ENCODE measurements around the gene PIGK.

Gene PIGK

DNA sequence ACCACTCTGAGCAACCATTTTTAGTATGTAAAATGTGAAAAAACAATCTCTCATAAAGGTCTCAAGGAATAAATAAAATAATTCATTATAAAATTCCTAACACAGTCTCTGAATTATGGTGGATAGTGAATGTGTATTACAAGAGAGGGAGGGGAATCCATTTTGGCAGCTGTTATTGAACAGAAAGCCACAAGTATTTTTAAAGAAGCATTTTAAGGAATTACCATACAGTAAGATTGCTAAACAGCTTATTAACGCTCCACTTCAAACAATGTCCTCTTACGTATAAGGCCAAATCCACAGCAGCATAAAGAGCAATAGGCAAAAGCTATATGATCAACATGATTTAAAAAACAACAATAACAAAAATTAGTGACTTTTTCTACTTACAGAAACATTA lies 18.4 kb downstream of the PIGK start:
- Histone ChIP-seq H3K9me3 (ENCODE audit: insufficient read depth, low read length) (no peaks in the 10 kb centered on the region), H3K9ac (ENCODE audit: low read length) (no peak overlapping the region), H2AFZ (ENCODE audit: low read depth, low read length) (no peak overlapping the region), H3K4me2 (ENCODE audit: low read length) (no peak overlapping the region), H3K79me2 (ENCODE audit: low read length) (no peaks in the 10 kb centered on the region), H3K4me1 (ENCODE audit: low read length) (no peaks in the 10 kb centered on the region), H3K4me3 (ENCODE audit: low read length) (no peak overlapping the region), H3K36me3 (replicated peaks; ENCODE audit: low read depth, low read length) (no peaks in the 10 kb centered on the region), H3K27me3 (ENCODE audit: low read depth, low read length) (no peaks in the 10 kb centered on the region), H4K20me1 (ENCODE audit: insufficient read depth, low read length) (no peaks in the 10 kb centered on the region), H3K27ac (ENCODE audit: low read length) (no peak overlapping the region)
- TF ChIP-seq, protein P1, sequence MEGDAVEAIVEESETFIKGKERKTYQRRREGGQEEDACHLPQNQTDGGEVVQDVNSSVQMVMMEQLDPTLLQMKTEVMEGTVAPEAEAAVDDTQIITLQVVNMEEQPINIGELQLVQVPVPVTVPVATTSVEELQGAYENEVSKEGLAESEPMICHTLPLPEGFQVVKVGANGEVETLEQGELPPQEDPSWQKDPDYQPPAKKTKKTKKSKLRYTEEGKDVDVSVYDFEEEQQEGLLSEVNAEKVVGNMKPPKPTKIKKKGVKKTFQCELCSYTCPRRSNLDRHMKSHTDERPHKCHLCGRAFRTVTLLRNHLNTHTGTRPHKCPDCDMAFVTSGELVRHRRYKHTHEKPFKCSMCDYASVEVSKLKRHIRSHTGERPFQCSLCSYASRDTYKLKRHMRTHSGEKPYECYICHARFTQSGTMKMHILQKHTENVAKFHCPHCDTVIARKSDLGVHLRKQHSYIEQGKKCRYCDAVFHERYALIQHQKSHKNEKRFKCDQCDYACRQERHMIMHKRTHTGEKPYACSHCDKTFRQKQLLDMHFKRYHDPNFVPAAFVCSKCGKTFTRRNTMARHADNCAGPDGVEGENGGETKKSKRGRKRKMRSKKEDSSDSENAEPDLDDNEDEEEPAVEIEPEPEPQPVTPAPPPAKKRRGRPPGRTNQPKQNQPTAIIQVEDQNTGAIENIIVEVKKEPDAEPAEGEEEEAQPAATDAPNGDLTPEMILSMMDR (IDR thresholded peaks at IDR 0.05; ENCODE audit: low read depth, low read length) = no peak
- TF ChIP-seq EZH2phosphoT487 (IDR thresholded peaks at IDR 0.05; ENCODE audit: low read depth) = no peak

DNA sequence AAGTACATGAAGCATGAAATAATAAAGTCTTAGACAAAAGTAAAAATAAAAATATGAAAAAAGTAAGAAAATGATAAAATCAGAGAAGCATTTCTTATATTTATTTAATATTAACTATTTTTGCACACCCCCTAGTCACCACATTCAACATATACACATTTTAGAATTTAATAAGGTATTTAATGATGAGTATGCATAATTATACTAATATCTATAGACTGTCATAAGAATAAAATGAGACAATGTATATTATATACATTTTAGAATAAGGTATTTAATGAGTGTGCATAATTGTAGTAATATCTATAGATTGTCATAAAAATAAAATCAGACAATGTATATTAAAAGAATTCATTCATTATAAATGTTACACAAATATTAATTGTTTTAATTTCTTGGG lies 18.9 kb downstream of the PIGK start:
- Histone ChIP-seq H3K9ac (ENCODE audit: low read length) (no peak overlapping the region), H3K4me1 (ENCODE audit: low read length) (no peaks in the 10 kb centered on the region), H3K27me3 (ENCODE audit: low read depth, low read length) (no peaks in the 10 kb centered on the region), H3K79me2 (ENCODE audit: low read length) (no peaks in the 10 kb centered on the region), H3K4me2 (ENCODE audit: low read length) (no peak overlapping the region), H2AFZ (ENCODE audit: low read depth, low read length) (no peak overlapping the region), H4K20me1 (ENCODE audit: insufficient read depth, low read length) (no peaks in the 10 kb centered on the region), H3K36me3 (replicated peaks; ENCODE audit: low read depth, low read length) (no peaks in the 10 kb centered on the region), H3K4me3 (ENCODE audit: low read length) (no peak overlapping the region), H3K9me3 (ENCODE audit: insufficient read depth, low read length) (no peaks in the 10 kb centered on the region), H3K27ac (ENCODE audit: low read length) (no peak overlapping the region)
- TF ChIP-seq, protein P1 (IDR thresholded peaks at IDR 0.05; ENCODE audit: low read depth, low read length) = no peak
- no peak for TF ChIP-seq EZH2phosphoT487 (IDR thresholded peaks at IDR 0.05; ENCODE audit: low read depth)

DNA sequence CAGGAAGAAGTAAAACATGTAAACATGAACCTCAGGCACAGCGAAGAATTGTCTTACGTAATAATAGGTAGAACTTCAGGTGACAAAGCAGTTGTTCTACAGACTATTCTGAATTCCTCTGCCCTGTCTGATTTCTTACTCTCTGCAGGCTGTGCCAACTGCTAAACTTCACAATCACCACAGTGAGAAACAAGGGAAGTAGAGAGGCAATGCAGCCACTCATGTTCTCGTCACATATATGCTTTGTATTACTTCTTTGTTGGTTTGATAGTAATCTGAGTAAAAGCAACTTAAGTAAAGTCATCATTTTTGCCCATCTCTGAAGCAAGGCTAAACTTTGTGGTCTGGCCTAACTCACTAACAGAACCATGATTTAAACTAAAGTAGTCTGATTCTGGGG lies 21.9 kb downstream of the PIGK start:
- H3K27me3 ChIP-seq (ENCODE audit: low read depth, low read length) = no peaks in the 10 kb centered on the region
- TF ChIP-seq, protein P1 (IDR thresholded peaks at IDR 0.05; ENCODE audit: low read depth, low read length) = no peak
- TF ChIP-seq EZH2phosphoT487 (IDR thresholded peaks at IDR 0.05; ENCODE audit: low read depth) = no peak
- H3K4me3 ChIP-seq (ENCODE audit: low read length) = no peak overlapping the region
- H3K9me3 ChIP-seq (ENCODE audit: insufficient read depth, low read length) = no peaks in the 10 kb centered on the region
- no peak overlapping the region for H2AFZ ChIP-seq (ENCODE audit: low read depth, low read length)
- no peak overlapping the region for H3K9ac ChIP-seq (ENCODE audit: low read length)
- H3K36me3 ChIP-seq (replicated peaks; ENCODE audit: low read depth, low read length) = no peaks in the 10 kb centered on the region
- H3K27ac ChIP-seq (ENCODE audit: low read length) = no peak overlapping the region
- no peaks in the 10 kb centered on the region for H3K79me2 ChIP-seq (ENCODE audit: low read length)
- no peaks in the 10 kb centered on the region for H4K20me1 ChIP-seq (ENCODE audit: insufficient read depth, low read length)
- H3K4me2 ChIP-seq (ENCODE audit: low read length) = no peak overlapping the region
- H3K4me1 ChIP-seq (ENCODE audit: low read length) = no peaks in the 10 kb centered on the region

DNA sequence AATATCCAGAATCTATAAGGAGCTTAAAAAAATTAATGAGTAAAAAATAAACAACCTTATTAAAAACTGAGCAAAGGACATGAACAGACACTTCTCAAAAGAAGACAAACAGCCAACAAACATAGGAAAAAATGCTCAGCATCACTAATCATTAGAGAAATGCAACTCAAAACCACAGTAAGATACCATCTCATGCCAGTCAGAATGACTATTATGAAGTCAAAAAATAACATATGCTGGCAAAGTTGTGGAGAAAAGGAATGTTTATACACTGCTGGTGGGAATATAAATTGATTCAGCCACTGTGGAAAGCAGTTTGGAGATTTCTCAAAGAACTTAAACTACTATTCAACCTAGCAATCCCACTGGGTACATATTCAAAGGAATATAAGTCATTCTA lies 25.3 kb downstream of the PIGK start:
- Histone ChIP-seq H3K4me2 (ENCODE audit: low read length) (no peak overlapping the region), H3K27ac (ENCODE audit: low read length) (no peak overlapping the region), H3K4me3 (ENCODE audit: low read length) (no peak overlapping the region), H4K20me1 (ENCODE audit: insufficient read depth, low read length) (no peaks in the 10 kb centered on the region), H3K9me3 (ENCODE audit: insufficient read depth, low read length) (no peaks in the 10 kb centered on the region), H3K4me1 (ENCODE audit: low read length) (no peaks in the 10 kb centered on the region), H2AFZ (ENCODE audit: low read depth, low read length) (no peak overlapping the region), H3K9ac (ENCODE audit: low read length) (no peak overlapping the region), H3K36me3 (replicated peaks; ENCODE audit: low read depth, low read length) (no peaks in the 10 kb centered on the region), H3K79me2 (ENCODE audit: low read length) (no peaks in the 10 kb centered on the region), H3K27me3 (ENCODE audit: low read depth, low read length) (no peaks in the 10 kb centered on the region)
- TF ChIP-seq, protein P1 (IDR thresholded peaks at IDR 0.05; ENCODE audit: low read depth, low read length) = no peak
- TF ChIP-seq EZH2phosphoT487 (IDR thresholded peaks at IDR 0.05; ENCODE audit: low read depth) = no peak
